ENCODE measurements around the gene TSEN54. TPM values are rescaled to one million over a fixed set of nuclear protein-coding genes. Genes with fewer than 3 reads are reported as not detected.
A peak's percentile ranks its signal among the peaks of the same experiment; 100 is the strongest.

TSEN54 gene
- total RNA-seq, 1 donor from 2014 or later = 5.6 TPM

DNA sequence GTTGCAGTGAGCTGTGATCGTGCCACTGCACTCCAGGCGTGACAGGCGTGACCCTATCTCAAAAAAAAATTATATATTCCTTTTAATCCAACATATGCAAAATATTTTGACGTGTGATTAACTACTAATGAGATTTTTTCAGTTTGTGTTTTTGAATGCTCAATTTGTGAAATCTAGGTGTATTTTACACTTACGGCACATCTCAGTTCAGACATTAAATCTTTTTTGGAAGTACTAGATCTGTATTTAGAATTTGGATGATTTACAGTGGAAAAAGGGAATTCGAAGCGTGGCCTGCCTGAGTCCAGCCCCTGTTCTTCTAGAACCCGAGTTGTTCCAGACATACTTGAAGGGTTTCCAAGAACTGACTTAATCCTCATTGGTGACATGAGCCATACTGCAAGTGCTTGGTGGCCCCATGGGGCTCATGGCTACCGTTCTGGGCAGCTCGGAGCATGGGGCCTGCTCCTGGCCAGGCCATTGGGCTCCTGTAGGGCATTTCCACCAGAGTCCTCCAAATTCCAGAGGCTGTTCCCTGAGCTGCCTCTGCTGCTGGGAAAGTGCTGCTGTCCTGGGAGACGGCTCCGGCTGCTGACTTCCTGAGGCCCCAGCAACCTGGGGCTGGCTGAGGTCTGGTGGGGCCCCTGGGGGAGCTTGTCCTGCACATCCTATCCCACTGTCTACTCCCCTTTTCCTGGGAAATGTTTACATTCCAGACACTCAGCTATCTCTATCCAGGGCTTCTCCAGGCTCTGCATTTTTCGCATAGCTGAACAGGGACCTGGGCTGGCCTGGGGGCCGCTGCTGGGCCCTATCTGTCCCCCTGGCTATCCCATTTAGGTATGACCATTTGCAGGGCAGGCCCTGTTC lies 36.3 kb downstream of the TSEN54 start:
- no peak for DNase-seq
- intact Hi-C loops (cut with DNase I) = no loop called here
- ATAC-seq (ENCODE audit: poor library complexity) = no peak

DNA sequence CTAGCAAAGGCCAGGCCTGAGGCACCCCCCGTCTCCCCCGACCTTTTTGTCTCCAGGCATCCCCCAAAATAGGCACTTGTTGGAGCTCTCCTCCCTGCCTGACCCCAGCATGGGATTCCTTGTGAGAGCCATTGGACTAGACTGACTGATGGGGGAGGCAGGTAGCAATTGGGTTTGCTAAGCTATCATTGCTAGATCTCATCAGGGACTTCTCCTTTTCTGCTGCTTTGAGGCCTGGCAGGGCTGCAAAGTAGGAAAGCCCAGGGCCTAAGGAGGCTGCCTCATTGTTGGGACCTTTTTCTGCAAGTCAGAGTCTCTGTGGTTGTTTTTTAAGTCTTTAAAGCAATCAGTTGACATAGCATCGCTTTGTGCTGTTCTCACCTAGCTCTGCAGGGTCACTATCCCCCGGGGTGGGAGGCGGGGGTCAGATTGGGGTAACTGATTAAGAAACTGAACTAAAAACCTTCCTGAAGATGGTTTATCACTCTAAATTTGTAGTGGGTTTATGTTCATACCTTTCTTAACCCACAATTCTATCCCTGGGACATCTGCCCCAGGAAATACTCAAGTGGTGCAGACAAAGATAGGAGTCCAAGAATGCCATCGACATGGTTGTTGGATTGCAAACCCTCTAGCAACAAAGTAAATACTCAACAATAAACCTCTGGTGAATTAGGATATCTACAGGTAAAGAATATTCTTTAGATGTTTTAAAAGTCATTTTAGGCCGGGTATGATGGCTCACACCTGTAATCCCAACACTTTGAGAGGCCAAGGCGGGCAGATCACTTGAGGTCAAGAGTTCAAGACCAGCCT lies 37.2 kb downstream of the TSEN54 start:
- intact Hi-C loops (cut with DNase I) = no loop called here
- DNase-seq (no peak), ATAC-seq (ENCODE audit: poor library complexity) (no peak)

DNA sequence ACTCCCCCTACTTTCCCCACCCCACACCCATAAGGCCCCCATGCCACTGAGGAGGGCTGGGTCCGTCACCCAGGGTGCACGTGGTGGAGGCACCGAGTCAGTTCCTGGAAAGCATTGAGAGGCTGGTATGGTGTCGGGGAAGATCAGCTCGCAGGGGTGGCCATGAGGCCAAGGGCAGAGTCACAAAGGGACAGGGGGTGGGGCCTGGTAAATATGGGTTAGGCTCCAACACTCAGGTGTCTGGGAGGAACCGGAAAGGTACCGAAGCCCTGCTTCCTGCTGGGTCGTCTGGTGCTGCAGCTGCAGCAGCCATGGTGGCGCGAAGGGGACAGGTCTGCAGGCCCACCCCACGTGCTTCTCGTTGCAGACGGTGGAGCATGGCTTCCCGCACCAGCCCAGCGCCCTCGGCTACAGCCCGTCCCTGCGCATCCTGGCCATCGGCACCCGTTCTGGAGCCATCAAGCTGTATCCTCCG lies 39.4 kb downstream of the TSEN54 start:
- intact Hi-C loops (cut with DNase I) = no loop called here
- DNase-seq (no peak), ATAC-seq (ENCODE audit: poor library complexity) (no peak)

GRCh38 chr17:75557075-75557851 lies 40.9 kb downstream of the TSEN54 start:
- DNase-seq = no peak
- ATAC-seq (ENCODE audit: poor library complexity) = peak; percentile 53
- intact Hi-C loops (cut with DNase I) = no loop called here

- DNase-seq (no peak), ATAC-seq (ENCODE audit: poor library complexity) (peak; percentile 23)
- intact Hi-C loops (cut with DNase I) = no loop called here
Measured at GRCh38 chr17:75557852-75558665, 41.7 kb downstream of the TSEN54 start.

- ATAC-seq (ENCODE audit: poor library complexity) (no peak), DNase-seq (no peak)
- intact Hi-C loops (cut with DNase I) = no loop called here
Measured at GRCh38 chr17:75558666-75559530, 42.6 kb downstream of the TSEN54 start.

- DNase-seq (no peak), ATAC-seq (ENCODE audit: poor library complexity) (no peak)
- intact Hi-C loops (cut with DNase I) = no loop called here
Measured at GRCh38 chr17:75559958-75560533, 43.7 kb downstream of the TSEN54 start.

GRCh38 chr17:75561927-75562603 lies 45.7 kb downstream of the TSEN54 start:
- DNase-seq = no peak
- intact Hi-C loops (cut with DNase I) = no loop called here
- ATAC-seq (ENCODE audit: poor library complexity) = no peak

DNA sequence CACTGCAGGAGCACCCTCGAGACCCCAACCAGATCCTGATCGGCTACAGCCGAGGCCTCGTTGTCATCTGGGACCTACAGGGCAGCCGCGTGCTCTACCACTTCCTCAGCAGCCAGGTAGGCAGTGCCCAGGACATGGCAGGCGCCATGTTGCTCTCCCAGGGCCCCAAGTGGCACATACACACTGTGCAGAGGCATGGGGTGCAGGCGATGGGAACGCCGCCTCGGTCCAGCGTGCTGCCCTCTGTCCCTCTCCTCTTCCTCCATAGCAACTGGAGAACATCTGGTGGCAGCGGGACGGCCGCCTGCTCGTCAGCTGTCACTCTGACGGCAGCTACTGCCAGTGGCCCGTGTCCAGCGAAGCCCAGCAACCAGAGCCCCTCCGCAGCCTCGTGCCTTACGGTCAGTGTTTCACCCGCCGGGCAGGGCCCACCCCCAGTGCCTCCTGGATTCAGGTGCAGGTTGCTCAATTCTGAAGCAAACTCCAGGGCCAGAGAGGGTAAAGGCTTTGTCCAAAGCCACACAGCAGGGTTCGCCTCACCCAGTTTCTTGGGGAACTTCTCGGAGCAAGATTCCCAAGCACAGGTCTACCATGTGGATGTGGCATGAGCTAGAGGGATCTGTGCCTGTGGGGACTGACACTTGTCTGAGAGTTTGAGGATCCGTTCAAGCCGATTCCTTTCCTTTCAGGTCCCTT lies 46.9 kb downstream of the TSEN54 start:
- no peak for ATAC-seq (ENCODE audit: poor library complexity)
- intact Hi-C loops (cut with DNase I) = no loop called here
- DNase-seq = no peak

GRCh38 chr17:75564195-75564594 lies 47.9 kb downstream of the TSEN54 start:
- ATAC-seq (ENCODE audit: poor library complexity) = no peak
- DNase-seq = no peak
- intact Hi-C loops (cut with DNase I) = no loop called here

GRCh38 chr17:75565066-75565465 lies 48.7 kb downstream of the TSEN54 start:
- ATAC-seq (ENCODE audit: poor library complexity) (no peak), DNase-seq (no peak)
- intact Hi-C loops (cut with DNase I) = no loop called here

DNA sequence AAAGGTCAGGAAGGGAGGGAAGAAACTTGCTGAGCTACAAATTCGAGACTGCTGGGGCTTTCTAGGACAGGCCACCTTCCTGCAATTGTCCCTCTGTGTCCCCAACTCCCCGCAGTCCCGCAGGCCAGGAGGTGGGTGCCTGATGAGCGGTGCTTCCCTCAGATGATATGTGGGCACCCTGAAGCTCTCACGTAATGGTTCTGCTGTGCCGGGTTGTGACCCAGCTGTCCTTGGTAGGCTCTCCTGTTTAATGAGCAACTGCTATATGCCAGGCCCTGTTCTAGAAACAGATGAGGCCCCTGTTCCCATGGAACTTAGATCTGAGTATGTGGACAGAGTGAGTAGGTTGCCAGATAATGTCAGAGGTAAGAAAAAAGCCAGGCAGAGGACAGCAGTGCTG lies 49.3 kb downstream of the TSEN54 start:
- intact Hi-C loops (cut with DNase I) = no loop called here
- ATAC-seq (ENCODE audit: poor library complexity) (no peak), DNase-seq (no peak)

DNA sequence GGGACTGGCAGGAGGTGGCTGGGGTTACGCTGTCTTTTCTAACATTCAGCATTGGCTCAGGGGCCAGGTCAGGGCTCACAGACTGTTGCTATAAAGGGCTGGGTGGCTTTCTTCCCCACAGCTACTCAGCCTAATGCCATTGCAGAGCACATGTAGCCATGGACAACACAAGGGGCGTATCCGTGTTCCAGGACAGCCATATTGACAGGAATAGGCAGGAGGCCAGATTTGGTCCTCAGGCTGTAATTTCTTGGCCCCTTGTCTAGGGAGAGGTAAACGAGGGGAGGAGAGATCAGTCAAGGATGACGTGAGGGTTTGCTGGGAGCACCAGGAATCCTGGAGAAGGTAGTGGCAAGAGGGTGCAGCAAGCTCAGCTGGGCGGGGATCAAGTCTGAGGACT lies 50.1 kb downstream of the TSEN54 start:
- intact Hi-C loops (cut with DNase I) = no loop called here
- ATAC-seq (ENCODE audit: poor library complexity) (no peak), DNase-seq (no peak)

DNA sequence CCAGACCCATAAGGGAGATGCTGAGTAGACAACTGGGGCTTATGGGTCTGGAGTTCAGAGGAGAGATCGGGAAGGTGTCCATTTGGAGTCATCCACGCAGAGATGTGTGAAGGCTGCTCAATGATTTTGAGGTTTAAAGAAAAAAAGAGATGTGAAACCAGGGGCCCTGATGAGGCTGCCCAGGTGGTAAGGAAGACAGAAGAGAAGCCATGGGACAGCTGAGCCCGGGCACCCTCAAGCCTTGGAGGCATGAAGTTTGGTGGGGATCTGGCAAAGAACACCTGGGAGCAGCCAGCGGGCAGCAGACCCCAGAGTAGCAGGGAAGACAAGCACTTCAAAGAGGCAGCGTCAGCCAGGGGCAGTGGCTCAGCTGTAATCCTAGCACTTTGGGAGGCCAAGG lies 50.5 kb downstream of the TSEN54 start:
- intact Hi-C loops (cut with DNase I) = no loop called here
- ATAC-seq (ENCODE audit: poor library complexity) = no peak
- no peak for DNase-seq

- DNase-seq (no peak), ATAC-seq (ENCODE audit: poor library complexity) (no peak)
- intact Hi-C loops (cut with DNase I) = no loop called here
Measured at GRCh38 chr17:75568412-75569255, 52.3 kb downstream of the TSEN54 start.
